ENCODE data around the gene CD8B. TPM values are rescaled to one million over a fixed set of nuclear protein-coding genes. Genes with fewer than 3 reads are reported as not detected.

Gene CD8B
- total and polyA plus RNA-seq, 8 donors = 0.68 to 14.0 (median 2.8) TPM; not detected in 2

DNA sequence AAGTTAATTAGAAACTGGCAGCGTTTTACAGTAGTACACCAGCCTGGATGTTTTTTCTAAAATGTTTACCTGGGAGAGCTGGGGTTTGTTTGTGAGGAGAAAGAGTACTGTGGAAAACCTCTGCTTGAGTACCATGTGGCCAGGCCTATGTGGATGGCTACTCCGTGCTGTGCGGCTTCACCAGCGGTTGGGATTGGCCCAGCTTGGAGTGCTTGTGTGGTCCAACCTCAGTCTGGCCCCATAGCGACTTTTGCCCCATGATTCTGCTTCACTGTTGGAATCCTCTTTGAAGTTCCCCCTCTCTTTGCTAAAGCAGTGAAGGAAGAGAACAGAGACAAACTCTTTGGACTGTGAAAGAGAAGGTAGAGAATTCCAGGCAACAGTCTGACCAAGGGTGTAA, 86.8 kb downstream of the CD8B start:
- 66 to 78% (median 69%) methylated on average over 5 of the region's 5 CpGs for WGBS, 5 donors
- Histone ChIP-seq H3K4me1 (no peaks in the 10 kb centered on the region), H3K27ac (no peak overlapping the region), H3K27me3 (no peaks in the 10 kb centered on the region), H3K4me3 (no peak overlapping the region), H3K9me3 (no peaks in the 10 kb centered on the region), H3K36me3 (peaks cover 31 to 76% (median 70%) of the 10 kb centered on the region in 4 donors)
- TF ChIP-seq POLR2A (IDR thresholded peaks at IDR 0.05) = no peak
- no peak for TF ChIP-seq EP300 (IDR thresholded peaks at IDR 0.05)
- no peak for TF ChIP-seq POLR2AphosphoS5 (IDR thresholded peaks at IDR 0.05)
- TF ChIP-seq, protein P1, sequence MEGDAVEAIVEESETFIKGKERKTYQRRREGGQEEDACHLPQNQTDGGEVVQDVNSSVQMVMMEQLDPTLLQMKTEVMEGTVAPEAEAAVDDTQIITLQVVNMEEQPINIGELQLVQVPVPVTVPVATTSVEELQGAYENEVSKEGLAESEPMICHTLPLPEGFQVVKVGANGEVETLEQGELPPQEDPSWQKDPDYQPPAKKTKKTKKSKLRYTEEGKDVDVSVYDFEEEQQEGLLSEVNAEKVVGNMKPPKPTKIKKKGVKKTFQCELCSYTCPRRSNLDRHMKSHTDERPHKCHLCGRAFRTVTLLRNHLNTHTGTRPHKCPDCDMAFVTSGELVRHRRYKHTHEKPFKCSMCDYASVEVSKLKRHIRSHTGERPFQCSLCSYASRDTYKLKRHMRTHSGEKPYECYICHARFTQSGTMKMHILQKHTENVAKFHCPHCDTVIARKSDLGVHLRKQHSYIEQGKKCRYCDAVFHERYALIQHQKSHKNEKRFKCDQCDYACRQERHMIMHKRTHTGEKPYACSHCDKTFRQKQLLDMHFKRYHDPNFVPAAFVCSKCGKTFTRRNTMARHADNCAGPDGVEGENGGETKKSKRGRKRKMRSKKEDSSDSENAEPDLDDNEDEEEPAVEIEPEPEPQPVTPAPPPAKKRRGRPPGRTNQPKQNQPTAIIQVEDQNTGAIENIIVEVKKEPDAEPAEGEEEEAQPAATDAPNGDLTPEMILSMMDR (IDR thresholded peaks at IDR 0.05) = no peak
- intact Hi-C loops (cut with DNase I; ENCODE audit: low total_unique reads) = loop anchor here (10.0 kb wide), 1 partner anchor 70 kb away; no protein-coding TSS in a partner anchor
- no peak for DNase-seq

DNA sequence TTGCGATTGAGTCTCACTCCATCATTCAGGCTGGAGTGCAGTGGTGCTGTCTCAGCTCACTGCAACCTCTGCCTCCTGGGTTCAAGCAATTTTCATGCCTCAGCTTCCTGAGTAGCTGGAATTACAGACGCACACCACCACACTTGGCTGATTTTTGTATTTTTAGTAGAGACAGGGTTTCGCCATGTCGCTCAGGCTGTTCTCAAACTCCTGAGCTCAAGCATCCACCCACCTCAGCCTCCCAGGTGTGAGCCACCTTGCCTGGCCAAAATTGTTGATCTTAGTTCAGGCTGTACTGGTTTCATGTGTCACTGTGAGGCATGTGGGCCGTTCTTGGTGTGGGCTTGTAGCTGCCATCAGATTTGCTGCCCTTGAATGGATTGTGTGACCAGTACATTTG, 89.1 kb downstream of the CD8B start:
- 65 to 89% (median 69%) methylated on average over 5 of the region's 5 CpGs for WGBS, 5 donors
- peaks cover 35 to 96% (median 92%) of the 10 kb centered on the region in 4 donors for H3K36me3 ChIP-seq
- TF ChIP-seq POLR2AphosphoS5 (IDR thresholded peaks at IDR 0.05) (no peak), EP300 (IDR thresholded peaks at IDR 0.05) (no peak), POLR2A (IDR thresholded peaks at IDR 0.05) (no peak)
- TF ChIP-seq, protein P1 (IDR thresholded peaks at IDR 0.05) = no peak

DNA sequence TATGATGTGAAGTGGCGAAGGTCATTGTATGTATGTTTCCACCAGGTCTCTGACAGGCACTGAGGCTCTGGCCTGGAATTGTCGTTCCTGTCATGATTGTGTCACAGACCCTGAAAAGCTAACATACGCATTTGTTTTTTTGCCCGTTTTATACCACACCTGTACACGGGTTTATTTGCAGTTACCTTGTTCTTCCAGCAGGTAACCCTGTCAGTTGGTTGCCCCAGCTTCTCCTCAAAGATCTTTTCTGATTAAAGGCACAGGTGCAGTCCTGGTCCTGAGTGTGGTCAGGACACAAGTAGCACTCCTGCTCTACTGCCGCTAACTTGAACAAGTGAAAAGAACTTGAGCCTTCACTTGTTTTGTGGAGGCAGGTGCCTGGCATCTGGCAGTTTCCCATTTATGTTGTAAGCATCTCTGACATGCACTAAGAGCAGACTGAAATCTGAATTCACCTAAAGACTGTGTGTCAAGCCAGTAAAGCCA, 90.8 kb downstream of the CD8B start:
- Histone ChIP-seq H3K36me3 (peaks cover 38 to 100% (median 95%) of the 10 kb centered on the region in 4 donors), H3K4me1 (no peaks in the 10 kb centered on the region), H3K27ac (no peak overlapping the region), H3K9me3 (no peaks in the 10 kb centered on the region), H3K4me3 (no peak overlapping the region), H3K27me3 (no peaks in the 10 kb centered on the region)
- 74 to 87% (median 82%) methylated on average over 6 of the region's 6 CpGs for WGBS, 5 donors
- DNase-seq = no peak
- no peak for TF ChIP-seq POLR2AphosphoS5 (IDR thresholded peaks at IDR 0.05)
- no peak for TF ChIP-seq POLR2A (IDR thresholded peaks at IDR 0.05)
- TF ChIP-seq, protein P1 (IDR thresholded peaks at IDR 0.05) = no peak
- no peak for TF ChIP-seq EP300 (IDR thresholded peaks at IDR 0.05)
- intact Hi-C loops (cut with DNase I; ENCODE audit: low total_unique reads) = loop anchor here (10.0 kb wide), 1 partner anchor 66 kb away; no protein-coding TSS in a partner anchor

More for the DNA sequence above, 89.1 kb downstream of the CD8B start:
- no peaks in the 10 kb centered on the region for H3K9me3 ChIP-seq
- H3K4me3 ChIP-seq = no peak overlapping the region
- H3K27ac ChIP-seq = no peak overlapping the region
- intact Hi-C loops (cut with DNase I; ENCODE audit: low total_unique reads) = loop anchor here (10.0 kb wide), 1 partner anchor 68 kb away; no protein-coding TSS in a partner anchor
- DNase-seq = no peak
- H3K27me3 ChIP-seq = no peaks in the 10 kb centered on the region
- no peaks in the 10 kb centered on the region for H3K4me1 ChIP-seq

DNA sequence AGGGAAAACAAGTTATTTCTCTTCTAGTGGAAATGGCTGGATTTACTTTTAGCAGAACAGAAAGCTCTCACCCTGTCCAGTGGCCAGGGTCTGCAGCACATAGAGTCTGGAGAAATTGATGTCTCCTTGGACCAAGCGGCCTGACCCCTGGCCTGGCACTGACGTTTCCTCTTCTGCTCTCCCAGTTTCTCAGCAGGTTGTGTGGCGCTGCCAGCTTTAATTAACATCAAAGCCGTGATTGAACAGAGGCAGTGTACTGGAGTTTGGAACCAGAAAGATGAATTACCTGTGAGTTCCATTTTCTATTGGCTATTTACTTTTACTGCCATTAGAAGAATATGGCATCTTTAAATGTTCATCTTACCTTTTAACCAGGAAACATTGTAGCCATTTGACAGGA, 91.8 kb downstream of the CD8B start:
- no peaks in the 10 kb centered on the region for H3K9me3 ChIP-seq
- 79 to 89% (median 85%) methylated on average over 4 of the region's 4 CpGs for WGBS, 5 donors
- peaks cover 37 to 96% (median 93%) of the 10 kb centered on the region in 4 donors for H3K36me3 ChIP-seq
- no peak for DNase-seq
- no peaks in the 10 kb centered on the region for H3K27me3 ChIP-seq
- intact Hi-C loops (cut with DNase I; ENCODE audit: low total_unique reads) = loop anchor here (10.0 kb wide), 1 partner anchor 65 kb away; no protein-coding TSS in a partner anchor
- no peaks in the 10 kb centered on the region for H3K4me1 ChIP-seq
- TF ChIP-seq POLR2A (IDR thresholded peaks at IDR 0.05) = no peak
- no peak for TF ChIP-seq POLR2AphosphoS5 (IDR thresholded peaks at IDR 0.05)
- TF ChIP-seq, protein P1 (IDR thresholded peaks at IDR 0.05) = no peak
- TF ChIP-seq EP300 (IDR thresholded peaks at IDR 0.05) = no peak
- no peak overlapping the region for H3K27ac ChIP-seq
- H3K4me3 ChIP-seq = no peak overlapping the region

Measured in stomach (tissue), 9 donors.